IMR-90 (cell line): ENCODE data around the gene EZR. TPM values are rescaled to one million over a fixed set of nuclear protein-coding genes. Genes with fewer than 3 reads are reported as not detected.
A peak's percentile ranks its signal among the peaks of the same experiment; 100 is the strongest.

ENCODE experiments used
- ATAC-seq: fragments of 200-7000 bp; cut with Tn5 transposase; 2 replicates; pipeline ENCODE4 v1.9.1; 2020; ENCODE audit warnings: low read depth, mild to moderate bottlenecking, moderate library complexity
- BruUV-seq: library from RNA; stranded (reverse); fragments of 400-500 nt; replicated peaks from 2 replicates; lab custom pipeline; 2021; lab: Mats Ljungman, UMichigan
- CTCF ChIA-PET: fragments of 300-600 bp; formaldehyde crosslinking; extraction: SDS; loops from one replicate; lab custom pipeline; 2021; ENCODE audit warnings: antibody characterized with exemption; lab: Yijun Ruan, JAX
- POLR2A ChIA-PET: fragments of 300-600 bp; sonication (Branson Sonifier 250); formaldehyde crosslinking; loops from one replicate; lab custom pipeline; 2022; ENCODE audit warnings: antibody characterized with exemption; ENCODE audit not compliant: unreplicated experiment; lab: Charles Lee
- DNase-seq: peaks from one replicate; pipeline ENCODE4 v3.0.0; 2013
- H2AFZ ChIP-seq: replicated peaks from 2 replicates; pipeline ENCODE3; 2013; ENCODE audit warnings: low read length, mild to moderate bottlenecking; ENCODE audit not compliant: poor library complexity
- H2AK5ac ChIP-seq: 2 replicates; pipeline ENCODE4 v1.6.1; 2013; ENCODE audit warnings: low read depth, low read length, inconsistent platforms
- H2AK9ac ChIP-seq: replicated peaks from 2 replicates; pipeline ENCODE3; 2013; ENCODE audit warnings: mild to moderate bottlenecking, low read depth, low read length, moderate library complexity; ENCODE audit not compliant: poor library complexity
- H2BK120ac ChIP-seq: 2 replicates; pipeline ENCODE4 v1.6.1; 2013; ENCODE audit warnings: low read depth, low read length, inconsistent platforms
- H2BK15ac ChIP-seq: 3 replicates; pipeline ENCODE4 v1.6.1; 2013; ENCODE audit warnings: low read depth, low read length, inconsistent platforms
- H2BK20ac ChIP-seq: 2 replicates; pipeline ENCODE4 v1.6.1; 2013; ENCODE audit warnings: low read depth, mild to moderate bottlenecking, inconsistent platforms, low read length, moderate library complexity
- H2BK5ac ChIP-seq: 2 replicates; pipeline ENCODE4 v1.6.1; 2013; ENCODE audit warnings: mild to moderate bottlenecking, low read depth, low read length, inconsistent platforms; ENCODE audit not compliant: poor library complexity, severe bottlenecking
- H3K14ac ChIP-seq: replicated peaks from 2 replicates; pipeline ENCODE4 v1.6.1; 2013; ENCODE audit warnings: low read depth, low read length, inconsistent platforms
- H3K18ac ChIP-seq: 2 replicates; pipeline ENCODE4 v1.6.1; 2013; ENCODE audit warnings: low read depth, low read length, control low read depth
- H3K23ac ChIP-seq: 2 replicates; pipeline ENCODE4 v1.6.1; 2013; ENCODE audit warnings: low read depth, low read length, inconsistent platforms
- H3K27ac ChIP-seq: 2 replicates; pipeline ENCODE4 v1.5.1; 2013; ENCODE audit warnings: mild to moderate bottlenecking, control low read depth, low read length; ENCODE audit not compliant: insufficient read depth
- H3K27me3 ChIP-seq: 2 replicates; pipeline ENCODE4 v1.6.1; 2013; ENCODE audit warnings: low read length; ENCODE audit not compliant: control insufficient read depth, insufficient read depth
- H3K36me3 ChIP-seq: 2 replicates; pipeline ENCODE4 v1.6.1; 2013; ENCODE audit warnings: low read length, mixed read lengths; ENCODE audit not compliant: control insufficient read depth, insufficient read depth
- H3K4ac ChIP-seq: 2 replicates; pipeline ENCODE4 v1.6.1; 2013; ENCODE audit warnings: low read depth, low read length, inconsistent platforms
- H3K4me1 ChIP-seq: 2 replicates; pipeline ENCODE4 v1.6.1; 2013; ENCODE audit warnings: low read length, mixed read lengths; ENCODE audit not compliant: control insufficient read depth, insufficient read depth
- H3K4me2 ChIP-seq: 2 replicates; pipeline ENCODE4 v1.6.1; 2013; ENCODE audit warnings: low read depth, mild to moderate bottlenecking, control low read depth, low read length, moderate library complexity
- H3K4me3 ChIP-seq: 2 replicates; pipeline ENCODE4 v1.5.1; 2013; ENCODE audit warnings: low read depth, mild to moderate bottlenecking, control low read depth, low read length, moderate library complexity; ENCODE audit not compliant: insufficient read depth
- H3K56ac ChIP-seq: 2 replicates; pipeline ENCODE4 v1.6.1; 2013; ENCODE audit warnings: low read length, inconsistent platforms; ENCODE audit not compliant: insufficient read depth; ENCODE audit errors: extremely low read depth
- H3K79me1 ChIP-seq, 2 experiments: 2 replicates each; pipeline ENCODE4 v1.6.1; 2013; ENCODE audit warnings: low read length in 2 of 2, inconsistent platforms in 1 of 2, low read depth in 1 of 2
- H3K9ac ChIP-seq: 2 replicates; pipeline ENCODE4 v1.6.1; 2013; ENCODE audit warnings: low read depth, low read length, control low read depth
- H3K9me1 ChIP-seq: 2 replicates; pipeline ENCODE4 v1.6.1; 2013; ENCODE audit warnings: low read length, inconsistent platforms; ENCODE audit not compliant: insufficient read depth
- H3K9me3 ChIP-seq: 2 replicates; pipeline ENCODE4 v1.6.1; 2013; ENCODE audit warnings: low read length; ENCODE audit not compliant: control insufficient read depth, insufficient read depth
- H4K20me1 ChIP-seq: 2 replicates; pipeline ENCODE4 v1.6.1; 2013; ENCODE audit warnings: low read length, inconsistent platforms; ENCODE audit not compliant: insufficient read depth
- H4K5ac ChIP-seq: 2 replicates; pipeline ENCODE4 v1.6.1; 2013; ENCODE audit warnings: mild to moderate bottlenecking, low read depth, low read length, control low read depth
- H4K8ac ChIP-seq, 2 experiments: 2 replicates each; pipeline ENCODE4 v1.6.1; 2013; ENCODE audit warnings: low read depth in 2 of 2, low read length in 2 of 2, control low read depth in 1 of 2, inconsistent platforms in 1 of 2
- H4K91ac ChIP-seq: 2 replicates; pipeline ENCODE4 v1.6.1; 2013; ENCODE audit warnings: low read depth, low read length, inconsistent platforms; ENCODE audit not compliant: insufficient read depth
- BHLHE40 ChIP-seq: fragments of 150-350 bp; IDR thresholded peaks from 2 replicates; pipeline ENCODE4 v1.6.1; 2016; ENCODE audit warnings: mild to moderate bottlenecking, low read depth, low read length
- CEBPB ChIP-seq: IDR thresholded peaks from 2 replicates; pipeline ENCODE4 v1.6.1; 2012; ENCODE audit warnings: low read depth, low read length, improper control_type of control experiment
- CHD1 ChIP-seq: IDR thresholded peaks from 2 replicates; pipeline ENCODE4 v1.6.1; 2012; ENCODE audit warnings: low read depth, low read length, improper control_type of control experiment
- CTCF ChIP-seq: conservative IDR thresholded peaks from 2 replicates; pipeline ENCODE4 v1.5.1; 2012; ENCODE audit warnings: mild to moderate bottlenecking, low read depth, low read length, improper control_type of control experiment
- ELK1 ChIP-seq: fragments of 150-350 bp; IDR thresholded peaks from 2 replicates; pipeline ENCODE4 v1.6.1; 2016; ENCODE audit warnings: low read depth, mild to moderate bottlenecking, low read length, moderate library complexity, borderline replicate concordance
- FOS ChIP-seq: fragments of 150-350 bp; IDR thresholded peaks from 2 replicates; pipeline ENCODE4 v1.6.1; 2016; ENCODE audit warnings: low read depth, low read length
- MAFK ChIP-seq: IDR thresholded peaks from 2 replicates; pipeline ENCODE4 v1.6.1; 2012; ENCODE audit warnings: low read depth, low read length, improper control_type of control experiment
- MAZ ChIP-seq: IDR thresholded peaks from 2 replicates; pipeline ENCODE4 v1.6.1; 2012; ENCODE audit warnings: low read depth, mild to moderate bottlenecking, low read length, improper control_type of control experiment, moderate library complexity, borderline replicate concordance
- MXI1 ChIP-seq: IDR thresholded peaks from 2 replicates; pipeline ENCODE4 v1.6.1; 2012; ENCODE audit warnings: low read depth, mild to moderate bottlenecking, low read length, moderate library complexity, borderline replicate concordance
- NFE2L2 ChIP-seq: fragments of 150-350 bp; IDR thresholded peaks from 2 replicates; pipeline ENCODE4 v1.6.1; 2016; ENCODE audit warnings: low read depth, mild to moderate bottlenecking, low read length
- POLR2A ChIP-seq: IDR thresholded peaks from 2 replicates; pipeline ENCODE4 v1.6.1; 2012; ENCODE audit warnings: mild to moderate bottlenecking, low read depth, low read length
- RAD21 ChIP-seq: IDR thresholded peaks from 2 replicates; pipeline ENCODE4 v1.6.1; 2012; ENCODE audit warnings: low read length, improper control_type of control experiment
- RCOR1 ChIP-seq: IDR thresholded peaks from 2 replicates; pipeline ENCODE4 v1.6.1; 2012; ENCODE audit warnings: mild to moderate bottlenecking, low read length, improper control_type of control experiment; ENCODE audit not compliant: insufficient replicate concordance
- RFX5 ChIP-seq: IDR thresholded peaks from 2 replicates; pipeline ENCODE4 v1.8.0; 2012; ENCODE audit warnings: low read depth, mild to moderate bottlenecking, low read length, moderate library complexity
- SMC3 ChIP-seq: fragments of 150-350 bp; IDR thresholded peaks from 2 replicates; pipeline ENCODE4 v1.6.1; 2016; ENCODE audit warnings: low read depth, mild to moderate bottlenecking, antibody characterized with exemption, low read length, moderate library complexity
- USF2 ChIP-seq: fragments of 150-350 bp; IDR thresholded peaks from 2 replicates; pipeline ENCODE4 v1.6.1; 2017; ENCODE audit warnings: mild to moderate bottlenecking, antibody characterized with exemption, low read length, low read depth
- WGBS, 2 experiments: methylation state at CpG; one replicate each; pipeline versions ENCODE4 v1.1.5 to v1.1.7; 2013; ENCODE audit warnings: missing lambda C conversion rate in 2 of 2; ENCODE audit not compliant: insufficient read length in 1 of 2; ENCODE audit errors: extremely low coverage in 2 of 2; 5-methylcytosine and 5-hydroxymethylcytosine counted together
- dilution Hi-C: fragments of 300-500 bp; cut with HindIII; formaldehyde crosslinking; loops from one replicate; pipeline ENCODE4 v1.14.3; 2018; ENCODE audit warnings: low sequenced_read_pairs; ENCODE audit not compliant: unreplicated experiment
- in situ Hi-C: fragments of 300-500 bp; cut with MboI; formaldehyde crosslinking; loops from 3 replicates; pipeline ENCODE4 v1.14.3; 2019; ENCODE audit warnings: low sequenced_read_pairs, inconsistent platforms, mixed read lengths
- intact Hi-C: fragments of 100-400 bp; cut with micrococcal nuclease; formaldehyde crosslinking; loops from 2 replicates; pipeline ENCODE4 v1.10.0; 2022
- polyA plus RNA-seq, 3 experiments: library from polyadenylated mRNA; depleted of rRNA; stranded (reverse); fragments of >200 nt; gene quantifications; 2 replicates each; pipeline ENCODE4 v1.2.3, GENCODE V29; 2012; ENCODE audit warnings: low replicate concordance in 1 of 3
- total RNA-seq: library from RNA; depleted of rRNA; stranded (reverse); fragments of >200 nt; gene quantifications from 2 replicates; pipeline ENCODE4 v1.2.3, GENCODE V29; 2012

The EZR gene
- total and polyA plus RNA-seq, 2 of the 4 experiments (the other 2 are of a cell fraction): 83.8 to 145 TPM

GRCh38 chr6:158825951-158826306, 6.8 kb upstream of the EZR start:
- Histone ChIP-seq H2BK5ac (no peak overlapping the region), H3K23ac (0 out of 2 replicates have a peak overlapping the region, but pooled peaks have one; percentile 48), H3K79me1 (no peaks in the 10 kb centered on the region), H3K9me1 (peaks cover 6% of the 10 kb centered on the region), H3K4me1 (peaks cover 6% of the 10 kb centered on the region; the same call in 1 of the 2 replicates), H2BK120ac (0 out of 2 replicates have a peak overlapping the region, but pooled peaks have one; percentile 5), H3K9ac (peak overlapping the region; percentile 21; the same call in 1 of the 2 replicates), H3K36me3 (no peaks in the 10 kb centered on the region), H2BK20ac (no peak overlapping the region), H4K5ac (no peak overlapping the region; the same call in 1 of the 2 replicates), H2AK5ac (no peak overlapping the region), H3K18ac (peak overlapping the region; percentile 6; the same call in 1 of the 2 replicates), H3K9me3 (no peaks in the 10 kb centered on the region), H4K8ac (peak overlapping the region in 1 of 2 experiments; percentile 51; a peak in 2 of 4 replicates), H3K4me2 (peak overlapping the region; percentile 56; the same call in 1 of the 2 replicates), H3K56ac (no peak overlapping the region), H4K91ac (no peak overlapping the region), H4K20me1 (no peaks in the 10 kb centered on the region), H3K14ac (0 out of 2 replicates have a peak overlapping the region, but pooled peaks have one; percentile 26), H2AFZ (peak overlapping the region; percentile 82), H2AK9ac (no peak overlapping the region), H3K27me3 (no peaks in the 10 kb centered on the region), H3K4ac (no peak overlapping the region), H3K27ac (peak overlapping the region; percentile 52; the same call in 1 of the 2 replicates), H3K4me3 (no peak overlapping the region), H2BK15ac (no peak overlapping the region)
- in situ Hi-C loops (no loop called here), intact Hi-C loops (no loop called here), dilution Hi-C loops (no loop called here)
- BruUV-seq: no TSS peak
- ChIA-PET CTCF (no interaction called here), POLR2A (no interaction called here)
- TF ChIP-seq SMC3 (no peak), RCOR1 (no peak), CTCF (no peak), CEBPB (no peak), BHLHE40 (no peak), POLR2A (no peak), USF2 (no peak), RFX5 (no peak), FOS (no peak), ELK1 (no peak), NFE2L2 (no peak), MAZ (no peak), MXI1 (no peak), MAFK (no peak), CHD1 (no peak), RAD21 (no peak)
- 18% methylated on average over 5 of the region's 9 CpGs; no CpG with 5 or more reads in 1 of the 2 experiments for WGBS, 2 experiments
- DNase-seq (peak; percentile 75), ATAC-seq (peak; percentile 87)
